Uterus (tissue), 4 donors: ENCODE measurements around the gene B3GALT4. TPM values are rescaled to one million over a fixed set of nuclear protein-coding genes. Genes with fewer than 3 reads are reported as not detected.

Experiments
- DNase-seq, 2 donors: peaks; one replicate each; pipeline ENCODE4 v3.0.0-alpha.2; 2019 to 2020
- H3K27ac ChIP-seq, 2 donors: fragments of 200-600 bp; sonication (generic); 1 replicate in 1 of 2; 2 replicates in 1 of 2; pipeline ENCODE4 v1.5.1; 2016 to 2018
- H3K27me3 ChIP-seq, 2 donors: fragments of 200-600 bp; sonication (generic); one replicate each; pipeline ENCODE4 v1.5.1; 2018 to 2019; ENCODE audit warnings: control low read depth in 1 of 2
- H3K36me3 ChIP-seq, 2 donors: fragments of 200-600 bp; sonication (generic); one replicate each; pipeline ENCODE4 v1.5.1; 2019; ENCODE audit warnings: control low read depth in 1 of 2
- H3K4me1 ChIP-seq, 2 donors: fragments of 200-600 bp; sonication (generic); one replicate each; pipeline ENCODE4 v1.5.1; 2018 to 2019; ENCODE audit warnings: control low read depth in 1 of 2
- H3K4me3 ChIP-seq, 2 donors: fragments of 200-600 bp; sonication (generic); 1 replicate in 1 of 2; 2 replicates in 1 of 2; pipeline ENCODE4 v1.5.1; 2018 to 2019; ENCODE audit warnings: mild to moderate bottlenecking in 1 of 2
- H3K9me3 ChIP-seq, 2 donors: fragments of 200-600 bp; sonication (generic); one replicate each; pipeline ENCODE4 v1.5.1; 2019; ENCODE audit warnings: control low read depth in 1 of 2
- POLR2A ChIP-seq, 2 donors: fragments of 450-650 bp; IDR thresholded peaks; one replicate each; pipeline ENCODE4 v1.6.1; 2016; ENCODE audit warnings: antibody characterized with exemption in 2 of 2, mild to moderate bottlenecking in 1 of 2, moderate library complexity in 1 of 2
- intact Hi-C: fragments of 100-400 bp; cut with DNase I; formaldehyde crosslinking; loops from one replicate; pipeline ENCODE4 v1.15.1; 2023; ENCODE audit warnings: low total_unique reads
- total RNA-seq, 4 donors: library from RNA; depleted of rRNA in 3 of 4; stranded (reverse); fragments of >200 nt in 3 of 4; gene quantifications; one replicate each; pipeline versions ENCODE4 v1.1.0 to v1.2.4, GENCODE V29; 2014 to 2023
- TF ChIP-seq, protein P1 (sequence below), 4 experiments: fragments of 200-600 bp in 2 of 4; fragments of 450-650 bp in 2 of 4; sonication (generic) in 2 of 4; IDR thresholded peaks; one replicate each; pipeline ENCODE4 v1.5.1; 2016 to 2019; ENCODE audit warnings: antibody characterized with exemption in 4 of 4, mild to moderate bottlenecking in 2 of 4, moderate library complexity in 1 of 4
- donor health status: DM: yes; HTN: yes; CAD: no.

B3GALT4 gene
- total RNA-seq, 4 donors from 2014 or later: 5.5 to 15.9 (median 14.3) TPM

DNA sequence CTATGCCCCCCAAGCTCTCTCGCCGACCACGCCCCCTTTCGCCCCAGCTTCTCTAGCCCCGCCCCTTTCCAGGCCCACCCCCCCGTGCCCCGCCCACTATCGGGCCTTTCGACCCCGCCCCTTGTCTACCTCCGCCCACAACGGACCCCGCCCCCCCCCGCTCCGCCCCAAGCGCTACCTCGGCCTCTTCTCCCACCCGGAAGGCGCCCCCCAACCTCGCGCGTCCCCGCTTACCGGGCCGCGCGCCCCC lies 40.4 kb downstream of the B3GALT4 start:
- Histone ChIP-seq H3K4me3 (peak overlapping the region; percentile 41 to 56), H3K9me3 (no peaks in the 10 kb centered on the region), H3K36me3 (no peaks in the 10 kb centered on the region), H3K27ac (peak overlapping the region; percentile 89 to 90), H3K27me3 (no peaks in the 10 kb centered on the region), H3K4me1 (peaks cover 6 to 14% of the 10 kb centered on the region in 2 donors)
- DNase-seq: no peak
- intact Hi-C loops: no loop called here
- no peak for TF ChIP-seq POLR2A (IDR thresholded peaks at IDR 0.05)
- TF ChIP-seq, protein P1, sequence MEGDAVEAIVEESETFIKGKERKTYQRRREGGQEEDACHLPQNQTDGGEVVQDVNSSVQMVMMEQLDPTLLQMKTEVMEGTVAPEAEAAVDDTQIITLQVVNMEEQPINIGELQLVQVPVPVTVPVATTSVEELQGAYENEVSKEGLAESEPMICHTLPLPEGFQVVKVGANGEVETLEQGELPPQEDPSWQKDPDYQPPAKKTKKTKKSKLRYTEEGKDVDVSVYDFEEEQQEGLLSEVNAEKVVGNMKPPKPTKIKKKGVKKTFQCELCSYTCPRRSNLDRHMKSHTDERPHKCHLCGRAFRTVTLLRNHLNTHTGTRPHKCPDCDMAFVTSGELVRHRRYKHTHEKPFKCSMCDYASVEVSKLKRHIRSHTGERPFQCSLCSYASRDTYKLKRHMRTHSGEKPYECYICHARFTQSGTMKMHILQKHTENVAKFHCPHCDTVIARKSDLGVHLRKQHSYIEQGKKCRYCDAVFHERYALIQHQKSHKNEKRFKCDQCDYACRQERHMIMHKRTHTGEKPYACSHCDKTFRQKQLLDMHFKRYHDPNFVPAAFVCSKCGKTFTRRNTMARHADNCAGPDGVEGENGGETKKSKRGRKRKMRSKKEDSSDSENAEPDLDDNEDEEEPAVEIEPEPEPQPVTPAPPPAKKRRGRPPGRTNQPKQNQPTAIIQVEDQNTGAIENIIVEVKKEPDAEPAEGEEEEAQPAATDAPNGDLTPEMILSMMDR (IDR thresholded peaks at IDR 0.05): no peak

DNA sequence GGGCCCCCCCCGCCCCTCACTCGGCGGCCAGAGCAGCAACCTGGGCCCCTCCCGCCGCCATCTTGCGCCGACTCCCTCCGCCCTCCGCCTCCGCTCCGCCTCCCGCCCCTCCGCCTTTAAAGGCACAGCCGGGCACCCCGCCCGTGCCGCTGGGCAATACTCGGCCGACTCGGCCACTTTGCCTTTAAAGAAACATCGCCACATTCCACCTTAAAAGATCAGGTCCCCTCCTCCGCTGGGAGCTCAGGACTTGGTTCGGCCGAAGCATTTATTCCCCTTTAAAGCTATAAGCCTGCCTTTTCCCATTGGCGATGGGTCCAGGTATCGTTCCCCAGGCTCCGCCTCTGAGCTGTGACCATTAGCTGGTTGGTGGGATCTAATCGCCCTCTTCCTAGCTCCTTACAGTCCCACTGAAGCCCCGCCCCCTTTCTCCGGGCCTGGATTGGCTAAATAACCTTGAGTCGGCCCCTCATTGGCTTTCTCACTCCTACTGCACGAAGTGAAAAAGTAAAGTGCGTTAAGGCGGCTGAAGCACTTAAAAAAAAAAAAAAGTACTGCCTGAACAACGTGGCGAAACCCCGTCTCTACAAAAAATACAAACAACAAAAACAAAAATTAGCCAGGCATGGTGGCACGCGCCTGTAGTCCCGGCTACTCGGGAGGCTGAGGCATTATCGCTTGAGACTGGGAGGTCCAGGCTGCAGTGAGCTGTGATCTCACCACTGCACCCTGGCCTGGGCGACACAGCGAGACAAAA lies 40.9 kb downstream of the B3GALT4 start, which contains the start of gene ZBTB22:
Gene ZBTB22 (minus strand): TSS at position 76 of the 757 bp plus-strand sequence. CDS start 828 bp downstream, outside the sequence.
- Histone ChIP-seq H3K4me1 (peaks cover 6 to 12% of the 10 kb centered on the region in 2 donors), H3K36me3 (no peaks in the 10 kb centered on the region), H3K9me3 (no peaks in the 10 kb centered on the region), H3K27me3 (no peaks in the 10 kb centered on the region), H3K27ac (peak within 1 kb of the TSS; percentile 89 to 90), H3K4me3 (peak within 1 kb of the TSS; percentile 41 to 56)
- DNase-seq: peak; percentile 97 to 100
- peak in 1 of 2 donors; percentile 41 for TF ChIP-seq POLR2A (IDR thresholded peaks at IDR 0.05)
- TF ChIP-seq, protein P1 (IDR thresholded peaks at IDR 0.05): peak in 2 of 4 experiments; percentile 30 to 37
- intact Hi-C loops: no loop called here

DNA sequence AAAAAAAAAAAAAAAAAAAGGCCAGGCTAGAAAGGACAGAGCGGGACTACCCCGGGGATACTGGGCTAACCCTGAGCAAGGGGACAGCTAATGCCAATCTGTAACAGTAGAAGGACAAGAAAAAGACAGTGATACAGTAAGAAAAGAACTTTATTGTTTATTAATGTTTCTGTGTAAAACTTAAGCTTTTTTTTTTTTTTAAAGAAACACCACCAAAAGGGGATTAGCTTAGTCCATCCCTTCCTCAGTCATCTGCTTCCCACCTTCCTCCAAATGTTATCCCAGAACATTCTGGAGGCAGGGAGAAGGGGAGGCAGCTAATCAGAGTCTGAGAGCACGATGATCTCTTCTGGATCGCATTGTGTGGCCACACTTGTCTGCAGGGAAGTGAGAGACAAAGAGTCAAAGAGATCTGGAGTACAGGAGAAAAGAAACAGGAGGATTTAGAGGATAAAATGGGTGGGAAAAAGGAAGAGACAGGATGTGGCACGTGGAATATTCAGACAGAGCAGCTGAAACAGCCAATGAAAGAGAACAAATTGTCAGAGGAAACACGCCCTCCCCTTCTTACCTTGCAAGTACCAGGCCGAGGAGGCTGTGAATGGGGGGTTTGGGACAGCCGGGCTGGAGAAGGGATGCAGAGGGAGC lies 41.6 kb downstream of the B3GALT4 start:
- TF ChIP-seq, protein P1 (IDR thresholded peaks at IDR 0.05): no peak
- TF ChIP-seq POLR2A (IDR thresholded peaks at IDR 0.05): no peak
- H3K27me3 ChIP-seq: no peaks in the 10 kb centered on the region
- DNase-seq: no peak
- peak overlapping the region; percentile 41 to 56 for H3K4me3 ChIP-seq
- no peaks in the 10 kb centered on the region for H3K9me3 ChIP-seq
- H3K4me1 ChIP-seq: peaks cover 6 to 13% of the 10 kb centered on the region in 2 donors
- peak overlapping the region; percentile 89 to 90 for H3K27ac ChIP-seq
- no peaks in the 10 kb centered on the region for H3K36me3 ChIP-seq
- intact Hi-C loops: no loop called here

DNA sequence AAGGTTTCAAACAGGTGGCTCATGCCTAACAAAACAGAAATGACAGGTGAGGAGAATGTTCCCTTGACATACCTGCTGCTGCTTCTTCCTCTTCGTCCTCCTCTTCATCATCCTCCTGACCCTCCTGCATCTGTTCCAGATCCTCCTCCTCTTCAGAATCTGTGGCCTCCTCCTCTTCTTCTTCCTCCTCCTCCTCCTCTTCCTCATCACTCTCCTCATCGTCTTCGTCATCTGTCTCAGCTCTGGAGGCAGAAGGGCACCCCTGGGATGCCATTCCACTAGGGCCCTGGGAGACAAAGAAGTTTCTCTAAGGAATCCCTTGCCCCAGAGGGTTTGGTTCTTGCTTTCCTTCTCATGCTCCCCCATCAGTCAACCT lies 43.0 kb downstream of the B3GALT4 start:
- Histone ChIP-seq H3K27ac (peak overlapping the region; percentile 89 to 90), H3K9me3 (no peaks in the 10 kb centered on the region), H3K4me1 (peaks cover 6 to 16% of the 10 kb centered on the region in 2 donors), H3K36me3 (no peaks in the 10 kb centered on the region), H3K4me3 (no peak overlapping the region), H3K27me3 (no peaks in the 10 kb centered on the region)
- DNase-seq: no peak
- intact Hi-C loops: no loop called here
- TF ChIP-seq, protein P1 (IDR thresholded peaks at IDR 0.05): no peak
- TF ChIP-seq POLR2A (IDR thresholded peaks at IDR 0.05): no peak
